ENCODE results near the gene PLXNB2.
"Not testable (repeated sequence)": the region's sequence is repeated elsewhere in the genome, so short reads cannot be mapped to it uniquely, and the experiment has no call there.

The PLXNB2 gene

GRCh38 chr22:50326225-50326955, 18.9 kb upstream of the PLXNB2 start:
- no peak for DNase-seq

DNA sequence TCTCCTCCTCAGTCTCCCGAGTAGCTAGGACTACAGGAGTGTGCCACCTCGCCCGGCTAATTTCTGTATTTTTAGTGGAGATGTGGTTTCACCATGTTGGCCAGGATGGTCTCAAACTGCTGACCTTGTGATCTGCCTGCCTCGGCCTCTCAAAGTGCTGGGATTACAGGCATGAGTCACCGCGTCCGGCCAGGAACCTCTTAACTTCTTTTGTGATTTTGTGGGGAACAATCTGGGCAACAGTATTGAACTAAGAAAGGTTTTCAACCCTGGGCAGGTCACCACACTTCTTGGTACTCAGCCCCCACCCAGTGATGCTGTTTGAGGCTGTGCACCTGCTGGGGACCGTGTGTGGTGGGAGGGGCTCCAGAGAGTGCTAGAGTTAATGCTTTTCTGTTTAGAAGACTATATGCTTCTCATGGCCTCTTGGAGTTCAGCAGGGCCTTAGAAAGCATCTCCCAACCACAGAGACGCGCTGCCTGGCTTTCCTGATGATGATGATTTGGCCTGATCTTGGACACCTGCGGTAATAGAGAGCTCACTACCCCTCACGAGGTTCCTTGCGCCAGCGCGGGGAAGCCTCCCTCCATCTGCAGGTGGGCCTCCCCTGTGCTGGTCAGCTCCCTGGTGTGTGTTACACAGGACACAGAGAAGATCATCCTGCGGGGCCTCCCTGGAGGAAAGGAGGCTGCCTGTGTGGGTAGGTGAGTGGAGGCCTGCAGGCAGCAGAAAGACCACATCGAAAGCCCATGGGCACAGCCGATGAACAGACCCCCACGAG, 18.2 kb upstream of the PLXNB2 start:
- no peak for DNase-seq

DNA sequence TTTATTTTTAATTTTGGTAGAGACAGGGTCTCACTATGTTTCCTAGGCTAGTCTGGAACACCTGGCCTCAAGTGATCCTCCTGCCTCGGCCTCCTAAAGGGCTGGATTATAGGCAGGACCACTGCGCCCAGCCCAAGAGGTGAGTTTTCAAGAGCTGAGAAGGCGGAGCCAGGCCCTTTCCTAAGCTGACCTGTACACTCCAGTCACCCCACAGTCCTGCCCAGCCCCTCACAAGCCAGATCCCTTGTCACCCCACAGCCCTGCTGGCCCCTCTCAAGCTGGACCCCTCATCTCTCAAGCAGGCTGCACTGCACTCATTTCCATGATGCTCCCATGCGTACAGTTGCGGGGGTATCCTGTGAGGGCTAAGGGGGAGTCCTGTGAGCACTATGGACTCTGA, 16.5 kb upstream of the PLXNB2 start:
- no peak for DNase-seq

DNA sequence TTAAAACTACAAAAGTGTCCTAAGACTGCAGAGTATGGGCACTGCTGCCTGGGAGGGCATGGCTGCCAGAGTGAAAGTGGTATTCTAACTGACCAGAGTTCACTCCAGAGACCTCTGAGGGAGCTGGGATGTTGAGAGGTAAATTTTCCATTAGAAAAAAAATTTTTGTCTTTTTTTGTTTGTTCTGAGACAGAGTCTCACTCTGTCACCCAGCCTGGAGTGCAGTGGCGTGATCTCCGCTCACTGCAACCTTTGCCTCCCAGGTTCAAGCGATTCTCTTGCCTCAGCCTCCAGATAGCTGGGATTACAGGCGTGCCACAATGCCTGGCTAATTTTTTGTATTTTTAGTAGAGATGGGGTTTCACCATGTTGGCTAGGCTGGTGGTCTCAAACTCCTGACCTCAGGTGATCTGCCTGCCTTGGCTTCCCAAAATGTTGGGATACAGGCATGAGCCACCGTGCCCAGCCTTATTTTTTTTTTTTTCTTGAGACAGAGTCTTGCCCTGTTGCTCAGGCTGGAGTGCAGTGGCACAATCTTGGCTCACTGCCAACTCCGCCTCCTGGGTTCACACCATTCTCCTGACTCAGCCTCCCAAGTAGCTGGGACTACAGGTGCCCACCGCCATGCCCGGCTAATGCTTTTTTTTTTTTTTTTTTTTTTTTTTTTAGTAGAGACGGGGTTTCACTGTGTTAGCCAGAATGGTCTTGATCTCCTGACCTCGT, 15.1 kb upstream of the PLXNB2 start:
- not testable (repeated sequence) for DNase-seq

- DNase-seq = no peak
Measured at GRCh38 chr22:50320671-50321325, 13.4 kb upstream of the PLXNB2 start.

GRCh38 chr22:50320116-50320515, 12.7 kb upstream of the PLXNB2 start:
- no peak for DNase-seq

- DNase-seq = no peak
Measured at GRCh38 chr22:50319503-50319951, 12.1 kb upstream of the PLXNB2 start.

GRCh38 chr22:50318698-50319411, 11.4 kb upstream of the PLXNB2 start:
- no peak for DNase-seq

GRCh38 chr22:50318356-50318697, 10.9 kb upstream of the PLXNB2 start:
- DNase-seq = no peak

DNA sequence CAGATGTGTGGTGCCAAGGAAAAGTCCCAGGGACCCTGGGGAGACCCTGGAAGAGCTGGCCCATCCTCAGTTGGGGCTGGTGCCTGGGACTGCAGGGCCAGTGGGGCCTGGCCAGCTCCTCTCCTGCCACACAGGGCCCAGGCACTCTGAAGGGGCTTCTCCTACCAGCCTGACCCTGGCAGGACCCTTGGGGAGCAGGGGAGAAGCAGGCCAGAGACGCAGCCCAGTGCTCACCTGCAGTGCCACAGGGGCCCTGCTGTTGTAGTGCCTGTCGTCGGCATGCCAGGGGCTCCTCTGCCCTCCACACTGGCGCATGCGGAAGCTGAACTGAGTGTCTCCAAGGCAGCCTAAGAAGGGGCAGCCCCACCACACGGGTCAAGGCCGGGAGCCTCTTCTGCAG, 10.2 kb upstream of the PLXNB2 start:
- DNase-seq = no peak

DNA sequence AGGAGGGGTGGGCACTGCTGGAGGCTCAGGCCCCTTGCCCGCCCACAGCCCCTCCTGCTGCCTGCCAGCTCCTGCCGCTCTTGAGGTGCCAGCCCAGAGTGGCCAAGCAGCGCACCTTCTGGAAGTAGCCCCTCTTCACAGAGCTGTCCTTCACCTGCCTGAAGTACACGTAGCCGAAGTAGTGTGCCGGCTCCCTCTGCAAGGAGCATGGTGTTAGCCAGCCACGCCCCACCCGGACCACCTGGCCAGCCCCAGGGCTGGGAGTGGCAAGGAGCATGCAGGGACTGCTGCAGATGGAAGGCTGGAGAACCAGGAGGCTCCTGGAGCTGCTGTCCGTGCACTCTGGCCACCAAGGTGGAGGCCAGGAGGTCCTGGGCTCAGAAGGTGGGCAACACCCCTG, 9.7 kb upstream of the PLXNB2 start:
- no peak for DNase-seq

DNA sequence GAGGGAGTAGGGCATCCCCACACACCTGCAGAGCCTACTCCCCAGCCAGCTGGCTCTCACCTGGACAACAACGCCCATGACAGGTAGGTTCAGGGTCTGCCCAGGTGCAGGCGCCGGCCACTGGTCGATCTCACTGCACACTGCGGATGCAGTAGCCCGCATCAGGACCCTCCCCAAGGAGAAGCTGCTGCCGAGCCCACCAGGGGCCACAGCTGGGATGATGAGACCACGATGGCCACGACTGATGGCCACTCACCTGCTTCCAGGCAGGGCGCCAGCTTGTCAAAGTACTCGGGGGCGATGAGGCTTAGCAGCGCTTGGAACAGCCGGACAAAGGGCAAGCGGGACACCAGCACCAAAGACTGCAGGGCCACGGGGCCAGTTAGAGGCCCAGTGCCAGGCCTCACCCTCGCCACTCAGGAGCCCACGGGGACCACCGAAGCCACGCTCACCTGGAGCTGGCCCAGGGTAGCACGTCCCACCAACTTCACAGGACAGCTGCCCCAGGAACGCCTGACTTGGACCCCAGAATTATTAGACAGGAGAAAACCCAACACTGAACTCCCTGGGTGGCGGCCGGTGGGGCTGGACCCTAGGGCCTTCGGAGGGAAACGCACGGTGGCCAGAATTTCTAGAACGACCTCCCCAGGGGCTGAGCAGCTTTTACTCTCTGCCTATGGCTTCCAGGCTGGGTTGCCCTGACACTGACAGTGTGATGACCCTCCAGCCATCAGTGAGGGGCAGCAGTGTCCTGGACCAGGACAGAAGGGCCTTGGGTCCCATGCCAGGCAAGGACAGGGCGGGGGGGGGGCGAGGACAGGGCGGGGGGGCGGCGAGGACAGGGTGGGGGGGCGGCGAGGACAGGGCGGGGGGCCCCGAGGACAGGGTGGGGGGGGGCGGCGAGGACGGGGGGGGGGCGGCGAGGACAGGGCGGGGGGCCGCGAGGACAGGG, 8.9 kb upstream of the PLXNB2 start:
- no peak for DNase-seq

DNA sequence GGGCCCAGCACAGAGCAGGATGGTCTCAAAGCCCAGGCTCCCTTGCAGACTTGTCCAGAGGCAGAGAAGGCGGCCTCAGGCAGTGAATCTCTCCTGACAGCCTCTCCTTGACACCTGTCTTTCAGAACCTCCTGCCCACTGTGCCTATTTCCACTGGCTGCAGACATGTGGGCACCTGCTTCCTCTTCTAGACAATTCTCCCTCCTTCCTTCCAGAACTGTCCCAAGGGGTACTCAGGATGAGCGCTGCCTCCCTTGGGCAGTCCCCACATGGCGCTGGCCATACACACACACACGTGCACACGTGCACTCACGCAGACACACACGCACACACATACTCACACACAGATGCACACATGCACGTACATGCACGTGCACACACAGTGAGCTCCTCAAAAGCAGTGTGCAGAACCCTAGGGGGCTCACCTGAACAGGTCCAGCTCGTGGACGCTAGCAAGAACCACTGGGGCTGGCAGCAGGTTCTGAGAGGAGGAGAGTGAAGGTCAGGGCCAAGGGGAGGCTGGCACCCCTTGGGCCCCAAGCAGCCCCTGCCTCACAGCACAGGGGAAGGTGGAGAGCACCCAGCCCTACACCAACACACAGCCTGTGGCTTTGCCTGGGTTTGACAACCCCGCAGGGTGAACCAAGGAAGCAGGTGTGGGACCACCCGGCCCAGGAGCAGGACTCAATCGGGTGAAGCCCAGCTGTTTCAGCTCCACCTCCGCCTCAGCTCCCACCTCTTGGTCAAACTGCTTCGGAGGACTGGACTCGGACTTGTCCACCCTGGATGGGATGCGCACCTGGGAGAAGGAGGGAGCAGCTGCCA, 8.1 kb upstream of the PLXNB2 start:
- DNase-seq = no peak

DNA sequence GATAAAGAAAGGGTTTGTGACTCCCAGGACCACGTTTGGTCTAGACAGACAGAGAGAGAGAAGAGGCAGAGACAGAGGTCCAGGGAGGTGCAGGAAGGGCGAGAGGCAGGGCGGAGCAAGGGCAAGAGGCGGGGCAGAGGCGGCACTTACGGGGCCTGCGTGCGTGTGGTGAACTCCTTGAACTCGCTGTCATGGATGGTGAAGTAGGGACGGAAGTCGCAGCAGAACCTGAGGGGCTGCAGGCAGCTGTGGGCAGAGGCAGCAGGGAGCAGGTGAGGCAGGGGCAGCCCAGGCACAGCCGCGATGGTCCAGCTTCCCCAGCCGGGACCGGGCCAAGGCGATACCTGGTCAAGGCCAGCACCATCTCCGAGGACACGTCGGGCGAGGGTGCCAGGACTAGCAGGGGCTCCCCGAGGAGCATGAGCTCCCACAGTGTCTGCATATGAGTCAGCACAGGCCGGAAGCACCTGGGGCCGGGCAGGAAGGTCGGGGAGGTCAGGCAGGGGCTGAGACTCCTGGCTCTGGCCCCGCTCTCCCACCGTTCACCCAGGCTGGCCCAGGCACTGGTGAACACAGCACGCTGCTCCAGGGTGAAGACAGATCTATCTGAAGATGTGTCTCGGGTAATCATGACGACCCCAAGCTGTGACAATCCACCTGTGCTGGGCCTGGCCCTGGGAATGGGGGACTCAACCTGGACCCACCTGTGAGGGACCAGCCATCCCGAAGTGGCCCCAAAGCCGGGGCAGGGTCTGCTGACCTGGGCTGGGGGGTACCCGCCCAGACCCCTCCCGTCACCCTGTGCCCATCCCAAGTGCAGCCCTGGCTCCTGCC, 7.2 kb upstream of the PLXNB2 start:
- no peak for DNase-seq

GRCh38 chr22:50314081-50314454, 6.6 kb upstream of the PLXNB2 start:
- DNase-seq = no peak

- no peak for DNase-seq
Measured at GRCh38 chr22:50313600-50313999, 6.2 kb upstream of the PLXNB2 start.

DNA sequence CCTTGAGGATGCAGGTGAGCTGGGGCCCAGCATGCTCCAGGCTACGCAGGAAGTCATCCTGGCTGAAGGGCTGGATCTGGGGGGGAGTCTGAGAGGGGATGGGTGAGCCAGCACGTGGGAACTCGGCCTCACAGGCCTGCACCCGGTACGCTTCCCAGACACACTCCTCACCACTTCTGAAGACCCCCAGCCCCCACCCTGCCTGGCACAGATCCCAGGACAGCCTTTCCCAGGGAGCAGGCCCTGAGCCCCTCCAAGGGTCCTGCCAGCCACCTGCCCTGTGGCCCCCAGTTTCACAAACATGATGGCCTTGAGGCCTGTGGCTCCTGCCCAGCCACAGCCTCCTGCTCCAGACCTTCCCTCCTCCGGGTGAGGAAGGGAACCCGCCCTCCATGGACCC, 5.6 kb upstream of the PLXNB2 start:
- DNase-seq = no peak

- DNase-seq = no peak
Measured at GRCh38 chr22:50312371-50312770, 4.9 kb upstream of the PLXNB2 start.

DNA sequence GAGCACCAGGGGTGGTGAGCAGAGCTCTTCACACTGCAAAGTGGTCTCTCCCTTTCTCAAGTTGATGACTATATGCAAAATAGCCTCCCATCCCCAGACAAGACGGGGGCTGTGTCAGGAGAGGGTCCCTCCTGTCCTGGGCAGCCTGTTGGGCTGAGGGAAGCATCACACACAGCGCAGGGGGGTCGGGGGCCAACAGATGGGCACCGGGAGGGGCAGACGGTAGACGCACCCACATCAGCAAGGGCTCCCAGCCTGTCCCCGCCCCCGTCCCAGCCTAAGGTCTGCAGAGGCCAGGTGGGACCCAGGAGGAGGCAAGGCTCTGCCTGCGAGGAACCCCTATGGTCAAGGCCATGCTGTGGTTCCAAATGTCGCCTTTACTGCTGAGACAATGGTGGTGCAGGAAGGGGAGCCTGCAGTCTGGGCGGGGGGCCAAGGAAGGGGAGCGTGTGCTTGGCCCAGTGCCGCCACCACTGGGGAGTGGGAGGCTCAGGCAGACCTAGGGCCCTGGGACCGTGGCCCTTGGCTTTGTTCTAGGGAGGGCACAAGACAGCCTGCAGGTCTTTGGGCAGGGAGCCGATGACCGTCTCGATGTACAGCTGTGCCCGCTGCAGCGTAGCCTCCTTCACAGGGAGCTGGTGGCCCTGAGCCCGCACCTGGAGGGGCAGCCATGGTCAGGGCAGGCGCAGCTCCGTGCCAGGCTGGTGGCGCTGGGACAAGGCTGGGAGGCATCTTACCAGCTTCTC, 4.3 kb upstream of the PLXNB2 start:
- DNase-seq = no peak
